ENCODE results near the gene KCTD8. TPM values are rescaled to one million over a fixed set of nuclear protein-coding genes. Genes with fewer than 3 reads are reported as not detected.

KCTD8 gene
- total RNA-seq, 4 donors from 2014 or later = 0.66 to 2.4 (median 1.5) TPM

DNA sequence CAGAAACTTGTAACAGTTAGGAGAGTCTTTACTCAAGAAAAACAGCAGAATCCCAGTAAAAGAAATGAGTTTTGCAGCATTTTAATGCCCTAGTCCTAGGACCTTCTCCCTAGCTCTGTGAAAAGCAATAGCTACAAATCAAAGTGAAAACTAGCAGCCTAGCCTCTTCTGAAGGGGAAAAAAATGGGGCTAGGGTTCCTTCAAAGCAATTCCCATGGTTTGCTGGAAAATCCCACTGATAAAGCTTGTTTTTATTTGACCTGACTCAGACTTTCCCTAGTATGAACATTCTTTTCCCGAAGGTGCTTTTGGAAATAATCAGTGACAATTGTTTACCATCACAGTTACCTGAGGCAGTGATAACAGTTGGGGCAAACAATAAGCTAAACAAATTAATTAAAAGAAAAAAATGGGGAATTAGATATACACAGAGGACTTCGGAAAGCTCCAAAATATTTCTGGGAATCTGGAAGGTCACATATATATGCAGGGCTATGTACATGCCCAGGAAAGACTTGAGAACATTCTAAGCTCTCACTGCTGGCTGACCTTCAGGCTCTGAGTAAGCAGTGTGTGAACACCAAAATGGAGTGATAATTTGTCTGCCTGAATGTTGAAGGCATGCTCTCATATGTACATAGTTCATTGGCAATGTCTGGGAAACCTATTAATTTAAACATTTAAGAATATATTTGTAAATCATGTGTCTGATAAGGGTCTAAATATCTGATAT lies 285.9 kb downstream of the KCTD8 start:
- no peak overlapping the region for H3K4me3 ChIP-seq
- WGBS = 78% methylated on average over 2 of the region's 2 CpGs
- no peak for TF ChIP-seq POLR2A (IDR thresholded peaks at IDR 0.05; ENCODE audit: low read depth)
- TF ChIP-seq EP300 (IDR thresholded peaks at IDR 0.05) = no peak
- TF ChIP-seq, protein P1, sequence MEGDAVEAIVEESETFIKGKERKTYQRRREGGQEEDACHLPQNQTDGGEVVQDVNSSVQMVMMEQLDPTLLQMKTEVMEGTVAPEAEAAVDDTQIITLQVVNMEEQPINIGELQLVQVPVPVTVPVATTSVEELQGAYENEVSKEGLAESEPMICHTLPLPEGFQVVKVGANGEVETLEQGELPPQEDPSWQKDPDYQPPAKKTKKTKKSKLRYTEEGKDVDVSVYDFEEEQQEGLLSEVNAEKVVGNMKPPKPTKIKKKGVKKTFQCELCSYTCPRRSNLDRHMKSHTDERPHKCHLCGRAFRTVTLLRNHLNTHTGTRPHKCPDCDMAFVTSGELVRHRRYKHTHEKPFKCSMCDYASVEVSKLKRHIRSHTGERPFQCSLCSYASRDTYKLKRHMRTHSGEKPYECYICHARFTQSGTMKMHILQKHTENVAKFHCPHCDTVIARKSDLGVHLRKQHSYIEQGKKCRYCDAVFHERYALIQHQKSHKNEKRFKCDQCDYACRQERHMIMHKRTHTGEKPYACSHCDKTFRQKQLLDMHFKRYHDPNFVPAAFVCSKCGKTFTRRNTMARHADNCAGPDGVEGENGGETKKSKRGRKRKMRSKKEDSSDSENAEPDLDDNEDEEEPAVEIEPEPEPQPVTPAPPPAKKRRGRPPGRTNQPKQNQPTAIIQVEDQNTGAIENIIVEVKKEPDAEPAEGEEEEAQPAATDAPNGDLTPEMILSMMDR (IDR thresholded peaks at IDR 0.05) = no peak
- TF ChIP-seq POLR2AphosphoS5 (IDR thresholded peaks at IDR 0.05) = no peak

DNA sequence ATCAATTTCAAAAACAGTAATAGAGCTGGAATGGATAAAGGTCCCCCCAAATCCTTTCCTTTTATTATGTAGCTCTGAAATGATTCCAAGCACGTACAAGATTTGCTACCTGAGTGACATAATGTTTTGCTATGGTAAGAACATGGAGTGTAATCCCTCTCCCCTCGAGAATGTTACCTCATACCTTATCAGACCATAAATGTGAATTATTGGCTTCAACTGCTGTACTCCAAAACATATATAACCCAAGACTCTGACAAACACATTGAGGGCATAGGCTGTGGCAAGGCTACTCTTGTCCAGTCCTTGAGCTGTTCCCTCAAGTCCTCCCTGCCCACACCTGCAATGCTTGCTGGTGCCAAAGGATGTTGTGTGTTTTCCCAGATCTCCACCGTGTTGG lies 286.9 kb downstream of the KCTD8 start:
- Histone ChIP-seq H3K9me3 (no peaks in the 10 kb centered on the region), H3K4me1 (peaks cover 0 to 7% (median 3%) of the 10 kb centered on the region in 4 donors), H3K36me3 (no peaks in the 10 kb centered on the region), H3K27ac (replicated peaks in 1 of 4) (no peak overlapping the region), H3K4me3 (no peak overlapping the region), H3K27me3 (no peaks in the 10 kb centered on the region)
- no peak for TF ChIP-seq POLR2AphosphoS5 (IDR thresholded peaks at IDR 0.05)
- no peak for TF ChIP-seq POLR2A (IDR thresholded peaks at IDR 0.05; ENCODE audit: low read depth)
- no peak for TF ChIP-seq EP300 (IDR thresholded peaks at IDR 0.05)
- intact Hi-C loops (cut with DNase I) = no loop called here
- 75% methylated on average over 3 of the region's 3 CpGs for WGBS
- DNase-seq (ENCODE audit: extremely low spot score) = no peak

More for the DNA sequence above, 285.9 kb downstream of the KCTD8 start:
- intact Hi-C loops (cut with DNase I) = no loop called here
- Histone ChIP-seq H3K4me1 (peaks cover 0 to 5% (median 2%) of the 10 kb centered on the region in 4 donors), H3K36me3 (no peaks in the 10 kb centered on the region), H3K27me3 (no peaks in the 10 kb centered on the region), H3K27ac (replicated peaks in 1 of 4) (no peak overlapping the region), H3K9me3 (no peaks in the 10 kb centered on the region)
- DNase-seq (ENCODE audit: extremely low spot score) = no peak

DNA sequence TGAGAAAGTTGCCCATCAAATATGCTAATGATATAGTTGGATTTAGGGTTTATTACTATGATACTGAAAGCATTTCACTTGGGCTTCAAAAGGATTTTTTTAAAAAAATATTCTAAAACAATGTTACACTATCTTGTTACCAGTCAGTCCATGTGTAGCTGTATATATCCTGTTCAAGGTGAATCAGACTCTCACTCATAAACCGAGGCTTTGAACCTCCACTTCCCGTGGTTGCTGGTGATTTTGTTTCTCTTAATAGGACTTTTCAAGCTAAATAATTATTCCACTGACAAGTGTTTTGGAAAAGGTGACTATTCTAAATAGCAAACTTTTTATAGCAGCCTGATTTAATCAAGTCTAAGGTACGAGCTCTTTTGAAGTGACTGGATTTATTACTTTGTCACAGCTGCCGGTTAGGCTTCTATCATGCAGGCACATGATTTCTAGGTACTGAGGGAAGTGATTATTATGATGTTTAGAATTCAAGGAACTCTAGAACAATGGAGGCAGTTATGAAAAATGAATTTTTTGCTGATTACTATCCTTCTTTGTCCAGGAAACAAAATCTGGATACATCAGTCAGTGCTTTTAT lies 287.7 kb downstream of the KCTD8 start:
- 24% methylated on average over 4 of the region's 4 CpGs for WGBS
- no peak overlapping the region for H3K27ac ChIP-seq (replicated peaks in 1 of 4)
- intact Hi-C loops (cut with DNase I) = no loop called here
- no peaks in the 10 kb centered on the region for H3K27me3 ChIP-seq
- H3K9me3 ChIP-seq = no peaks in the 10 kb centered on the region
- no peak overlapping the region for H3K4me3 ChIP-seq
- H3K36me3 ChIP-seq = no peaks in the 10 kb centered on the region
- TF ChIP-seq, protein P1 (IDR thresholded peaks at IDR 0.05) = no peak
- TF ChIP-seq POLR2A (IDR thresholded peaks at IDR 0.05; ENCODE audit: low read depth) (no peak), EP300 (IDR thresholded peaks at IDR 0.05) (no peak), POLR2AphosphoS5 (IDR thresholded peaks at IDR 0.05) (no peak)
- H3K4me1 ChIP-seq = peaks cover 0 to 7% (median 3%) of the 10 kb centered on the region in 4 donors
- no peak for DNase-seq (ENCODE audit: extremely low spot score)

DNA sequence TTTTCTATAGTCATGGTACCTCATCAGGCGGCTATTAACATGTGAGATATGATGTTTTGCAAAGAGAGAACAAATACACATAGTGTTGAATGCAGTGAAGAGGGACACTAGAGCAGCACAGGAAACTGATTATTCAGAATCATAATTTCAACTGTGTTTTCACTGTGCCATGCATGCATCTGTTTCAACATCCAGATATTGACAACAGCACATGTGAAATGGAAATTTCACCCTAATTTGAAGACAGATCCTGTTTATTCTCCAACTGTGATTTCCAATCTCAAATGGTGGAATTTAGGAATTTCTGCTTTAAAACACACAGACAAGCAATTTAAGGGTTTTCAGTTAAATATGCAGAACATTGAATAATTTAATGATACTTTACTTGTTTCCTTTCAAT lies 288.6 kb downstream of the KCTD8 start:
- WGBS = 77% methylated on average over 1 of the region's 1 CpG
- H3K9me3 ChIP-seq = no peaks in the 10 kb centered on the region
- TF ChIP-seq POLR2A (IDR thresholded peaks at IDR 0.05; ENCODE audit: low read depth) (no peak), EP300 (IDR thresholded peaks at IDR 0.05) (no peak)
- TF ChIP-seq, protein P1 (IDR thresholded peaks at IDR 0.05) = no peak
- no peaks in the 10 kb centered on the region for H3K36me3 ChIP-seq
- H3K27me3 ChIP-seq = no peaks in the 10 kb centered on the region
- peaks cover 0 to 7% (median 3%) of the 10 kb centered on the region in 4 donors for H3K4me1 ChIP-seq
- H3K27ac ChIP-seq (replicated peaks in 1 of 4) = no peak overlapping the region
- DNase-seq (ENCODE audit: extremely low spot score) = no peak
- intact Hi-C loops (cut with DNase I) = no loop called here
- H3K4me3 ChIP-seq = no peak overlapping the region

DNA sequence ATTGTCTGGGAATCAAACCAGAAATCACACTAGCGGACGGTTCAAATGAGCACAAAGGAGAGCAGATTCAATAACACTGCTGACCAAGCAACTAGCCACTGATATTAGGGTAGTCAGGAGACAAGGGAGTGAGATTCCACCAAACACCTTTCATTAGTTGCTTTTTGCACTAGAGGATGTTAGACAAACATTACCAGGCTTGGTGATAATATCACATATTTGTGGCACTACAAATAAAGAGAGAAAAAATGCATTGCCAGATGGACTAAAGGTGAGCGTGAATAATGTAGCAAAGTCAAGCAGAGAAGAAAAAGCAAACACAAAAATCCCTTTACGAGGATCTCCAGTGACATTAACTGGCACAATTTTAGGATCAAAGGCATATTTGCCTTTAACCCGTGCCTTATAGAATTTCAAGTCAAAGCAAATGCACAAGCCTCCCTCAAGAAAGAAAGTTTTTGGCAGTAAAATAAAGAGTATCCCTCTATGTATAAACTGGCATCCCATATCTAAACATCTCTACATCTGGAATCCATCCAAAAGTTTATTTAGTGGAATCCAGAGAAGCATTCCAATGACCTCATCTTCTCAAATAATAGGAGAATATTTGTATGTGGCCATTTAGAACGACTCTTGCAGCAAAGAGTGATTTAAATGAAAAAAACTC lies 290.9 kb downstream of the KCTD8 start:
- Histone ChIP-seq H3K36me3 (no peaks in the 10 kb centered on the region), H3K27ac (replicated peaks in 1 of 4) (no peak overlapping the region), H3K4me1 (peaks cover 0 to 7% (median 3%) of the 10 kb centered on the region in 4 donors), H3K9me3 (no peaks in the 10 kb centered on the region), H3K27me3 (no peaks in the 10 kb centered on the region), H3K4me3 (no peak overlapping the region)
- 28% methylated on average over 6 of the region's 6 CpGs for WGBS
- intact Hi-C loops (cut with DNase I) = no loop called here
- no peak for TF ChIP-seq EP300 (IDR thresholded peaks at IDR 0.05)
- no peak for TF ChIP-seq POLR2A (IDR thresholded peaks at IDR 0.05; ENCODE audit: low read depth)
- TF ChIP-seq POLR2AphosphoS5 (IDR thresholded peaks at IDR 0.05) = no peak
- TF ChIP-seq, protein P1 (IDR thresholded peaks at IDR 0.05) = no peak
- DNase-seq (ENCODE audit: extremely low spot score) = no peak
